WTC11 (cell line): ENCODE measurements around the gene RAC2.

Experiments used
- ATF3 ChIP-seq: sonication (generic); formaldehyde crosslinking; conservative IDR thresholded peaks from 2 replicates; pipeline ENCODE4 v1.8.1; 2022; ENCODE audit warnings: mild to moderate bottlenecking, missing genetic modification reagents
- CREB1 ChIP-seq: sonication (generic); formaldehyde crosslinking; IDR thresholded peaks from 2 replicates; pipeline ENCODE4 v1.8.0; 2023; ENCODE audit warnings: mild to moderate bottlenecking, missing genetic modification reagents
- CTCF ChIP-seq: fragments of 200-600 bp; IDR thresholded peaks from 2 replicates; pipeline ENCODE4 v1.8.0; 2022; ENCODE audit warnings: antibody characterized with exemption
- FOXP4 ChIP-seq: sonication (generic); formaldehyde crosslinking; IDR thresholded peaks from 2 replicates; pipeline ENCODE4 v1.8.0; 2022; ENCODE audit warnings: mild to moderate bottlenecking, missing genetic modification reagents
- TEAD1 ChIP-seq: sonication (generic); formaldehyde crosslinking; IDR thresholded peaks from 2 replicates; pipeline ENCODE4 v1.8.0; 2022; ENCODE audit warnings: mild to moderate bottlenecking, missing genetic modification reagents
- TP53 ChIP-seq: sonication (generic); formaldehyde crosslinking; IDR thresholded peaks from 2 replicates; pipeline ENCODE4 v1.8.1; 2023; ENCODE audit warnings: mild to moderate bottlenecking, missing genetic modification reagents
- ZBTB21 ChIP-seq: sonication (generic); formaldehyde crosslinking; IDR thresholded peaks from 2 replicates; pipeline ENCODE4 v1.8.1; 2023; ENCODE audit warnings: mild to moderate bottlenecking, missing genetic modification reagents, borderline replicate concordance
- ZNF138 ChIP-seq: sonication (generic); formaldehyde crosslinking; conservative IDR thresholded peaks from 2 replicates; pipeline ENCODE4 v1.8.1; 2022; ENCODE audit warnings: mild to moderate bottlenecking, moderate library complexity, missing genetic modification reagents
- ZSCAN18 ChIP-seq: fragments of 250-450 bp; sonication (Bioruptor Pico); IDR thresholded peaks from 2 replicates; pipeline ENCODE4 v2.1.2; 2022; ENCODE audit warnings: mild to moderate bottlenecking, moderate library complexity

- TF ChIP-seq ZBTB21 (CRISPR knock-in tag) (no peak), CTCF (no peak), CREB1 (CRISPR knock-in tag) (no peak), ZSCAN18 (no peak), TEAD1 (CRISPR knock-in tag) (no peak), ATF3 (no peak), ZNF138 (no peak), TP53 (no peak), FOXP4 (no peak)
Measured at GRCh38 chr22:37281195-37281594, 37.1 kb upstream of the RAC2 start.
